NAMALWA (cell line): Measurements from ENCODE around the gene PCGF1.

Experiments used
- DNase-seq: peaks from one replicate; pipeline ENCODE4 v3.0.0-alpha.2; 2015; ENCODE audit warnings: low spot score

Gene PCGF1

DNA sequence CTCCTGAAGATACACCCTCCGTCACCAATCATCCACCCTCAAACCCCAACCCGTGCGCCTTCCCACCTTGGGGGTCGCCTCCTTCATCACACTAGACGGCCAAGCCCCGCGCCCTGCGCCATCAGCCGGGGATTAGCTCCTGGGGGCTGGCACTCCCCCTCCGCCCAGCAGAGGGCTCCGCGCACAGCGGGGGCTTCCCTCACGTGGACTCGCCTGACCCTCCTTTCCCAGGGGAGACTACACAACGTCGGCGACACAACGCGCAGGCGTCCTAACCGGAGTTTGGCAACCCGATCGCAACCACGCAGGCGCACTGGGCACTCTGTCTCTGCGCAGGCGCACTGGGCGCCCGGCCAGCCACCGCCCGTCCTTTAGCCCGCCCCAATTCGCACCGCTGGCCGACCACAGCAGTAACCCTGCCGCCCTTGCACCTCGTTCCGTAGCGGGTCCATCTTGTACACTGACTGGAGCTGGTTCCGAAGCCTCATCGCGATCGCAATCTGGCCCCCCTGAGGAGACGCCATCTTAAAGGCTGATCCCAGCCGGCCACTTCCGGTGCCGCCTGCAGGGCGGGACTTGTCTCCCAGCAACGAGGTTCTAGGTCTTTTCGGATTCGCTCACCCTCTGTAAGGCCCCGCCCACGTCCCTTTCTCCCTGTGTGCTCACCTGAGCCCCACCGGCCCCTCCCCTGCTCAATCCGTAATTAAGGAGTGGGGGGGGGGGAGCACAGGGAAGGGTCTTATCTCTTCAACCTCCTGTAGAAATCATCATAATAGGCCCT, at the start of gene PCGF1:
Gene PCGF1, minus strand, starts transcription at position 551 of the 781 bp plus-strand sequence. Its CDS starts 27 bp downstream, at position 524.
- DNase-seq, result peak; percentile 98

- no peak for DNase-seq
Observed at GRCh38 chr2:74556831-74557370, 49.4 kb upstream of the PCGF1 start.

DNA sequence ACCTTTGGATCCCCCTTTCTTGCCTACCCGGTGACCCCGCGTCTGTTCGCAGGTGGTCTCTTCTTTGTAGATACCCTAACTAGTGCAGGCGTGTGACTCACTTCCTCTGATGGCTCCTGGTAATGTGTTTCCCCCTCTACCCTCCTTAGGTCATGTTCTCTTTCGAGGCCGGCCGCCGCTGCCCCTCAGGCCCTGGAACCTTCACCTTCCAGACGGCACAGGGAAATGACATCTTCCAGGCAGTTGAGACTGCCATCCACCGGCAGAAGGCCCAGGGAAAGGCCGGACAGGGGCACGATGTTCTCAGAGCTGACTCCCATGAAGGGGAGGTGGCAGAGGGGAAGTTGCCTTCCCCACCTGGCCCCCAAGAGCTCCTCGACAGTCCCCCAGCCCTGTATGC, 48.7 kb upstream of the PCGF1 start:
- DNase-seq, result no peak

DNA sequence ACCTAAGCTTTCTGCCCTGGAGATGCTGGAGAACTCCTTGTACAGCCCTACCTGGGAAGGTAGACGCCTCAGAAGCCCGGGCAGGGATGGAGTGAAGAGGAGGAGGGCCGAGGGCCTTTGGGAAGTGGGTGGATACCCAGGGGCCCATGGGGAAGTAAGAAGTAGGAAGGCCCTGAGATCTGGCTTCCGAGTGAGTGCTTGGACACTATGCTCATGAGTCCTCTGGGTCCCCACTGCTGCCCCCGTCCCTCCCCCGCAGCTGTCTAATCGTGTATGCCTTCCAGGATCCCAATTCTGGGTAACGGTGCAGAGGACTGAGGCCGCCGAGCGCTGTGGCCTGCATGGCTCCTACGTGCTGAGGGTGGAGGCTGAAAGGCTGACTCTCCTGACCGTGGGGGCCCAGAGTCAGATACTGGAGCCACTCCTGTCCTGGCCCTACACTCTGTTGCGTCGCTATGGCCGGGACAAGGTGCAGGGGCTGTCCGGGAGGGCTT, 48.2 kb upstream of the PCGF1 start:
- no peak for DNase-seq

DNA sequence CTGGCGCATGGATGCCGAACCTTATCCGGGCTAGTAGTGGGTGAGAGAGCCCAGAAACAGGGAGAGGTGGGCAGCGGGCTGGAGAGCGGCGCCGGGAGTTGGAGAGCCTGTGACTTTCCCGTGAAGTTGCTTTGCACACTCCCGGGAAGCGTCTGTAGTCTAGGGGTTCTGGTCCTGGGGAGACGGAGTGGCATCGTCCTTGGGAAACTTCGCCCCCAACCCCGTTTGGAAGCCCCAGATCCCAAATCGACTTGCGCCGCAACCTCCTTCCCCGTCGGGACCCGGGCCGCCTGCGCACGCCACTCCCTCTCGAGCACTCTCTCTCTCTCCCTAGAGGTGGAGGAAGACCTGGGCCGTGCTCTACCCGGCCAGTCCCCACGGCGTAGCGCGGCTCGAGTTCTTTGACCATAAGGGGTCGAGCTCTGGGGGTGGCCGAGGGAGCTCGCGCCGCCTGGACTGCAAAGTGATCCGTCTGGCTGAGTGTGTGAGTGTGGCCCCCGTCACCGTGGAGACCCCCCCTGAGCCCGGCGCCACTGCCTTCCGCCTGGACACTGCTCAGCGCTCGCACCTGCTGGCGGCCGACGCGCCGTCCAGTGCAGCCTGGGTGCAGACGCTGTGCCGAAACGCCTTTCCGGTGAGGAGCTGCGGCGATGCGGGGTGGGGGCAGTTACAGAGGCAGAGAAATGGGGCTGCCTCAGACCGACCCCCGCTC, 47.5 kb upstream of the PCGF1 start:
- peak; percentile 31 for DNase-seq

DNA sequence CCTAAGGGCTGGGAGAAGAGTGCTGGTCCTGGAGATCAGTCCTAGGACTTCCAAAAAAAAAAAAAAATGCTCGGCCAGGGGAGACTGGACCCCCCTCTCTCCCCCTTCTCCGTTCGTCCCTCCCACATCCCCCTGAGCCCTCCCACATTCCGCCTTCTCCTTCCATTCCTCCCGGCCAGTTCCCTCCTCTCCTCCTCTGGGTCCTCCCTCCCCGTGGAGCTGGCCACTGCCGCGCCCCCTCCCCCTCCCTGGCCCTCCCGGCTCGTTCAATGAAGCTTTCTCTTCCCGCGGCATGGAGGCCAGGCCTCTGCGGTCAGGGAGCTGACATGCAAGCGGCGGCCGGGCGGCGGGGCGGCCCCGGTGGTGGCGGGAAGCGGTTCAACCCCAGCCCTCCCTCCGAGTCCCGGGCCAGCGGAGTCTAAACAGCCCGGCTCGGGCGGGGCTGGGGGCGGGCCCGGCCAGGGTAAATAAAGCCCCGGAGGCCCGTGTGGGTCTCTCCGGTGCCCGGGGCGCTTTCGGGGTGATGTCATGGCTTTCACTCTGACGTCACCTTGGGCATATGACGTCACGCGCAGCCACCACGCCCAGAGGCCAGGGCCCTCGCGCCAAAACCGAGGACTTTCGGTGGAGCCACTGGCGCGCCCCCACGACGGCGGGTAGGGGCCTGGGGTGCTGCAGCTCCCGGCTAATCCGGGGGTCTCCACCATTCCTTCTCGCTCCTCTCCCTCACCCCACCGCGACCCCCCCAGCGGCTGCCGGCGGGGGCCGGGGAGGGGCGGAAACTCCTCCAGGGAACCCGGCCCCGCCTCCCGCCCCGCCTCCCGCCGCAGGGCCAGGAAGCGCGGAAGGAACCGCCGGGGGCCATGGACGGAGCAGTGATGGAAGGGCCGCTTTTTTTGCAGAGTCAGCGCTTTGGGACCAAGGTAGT, 46.7 kb upstream of the PCGF1 start, which contains the start of the genes DOK1 and LOXL3:
Gene DOK1, plus strand, starts transcription at position 829 of the 928 bp plus-strand sequence. Its CDS starts 35 bp downstream, at position 864.
Gene LOXL3, minus strand, starts transcription at position 51 of the 928 bp plus-strand sequence. CDS start 1,308 bp downstream, outside the sequence.
- peak; percentile 71 for DNase-seq

- DNase-seq, result no peak
Observed at GRCh38 chr2:74552914-74553811, 45.7 kb upstream of the PCGF1 start.

GRCh38 chr2:74551942-74552913, 44.7 kb upstream of the PCGF1 start:
- DNase-seq, result no peak

DNA sequence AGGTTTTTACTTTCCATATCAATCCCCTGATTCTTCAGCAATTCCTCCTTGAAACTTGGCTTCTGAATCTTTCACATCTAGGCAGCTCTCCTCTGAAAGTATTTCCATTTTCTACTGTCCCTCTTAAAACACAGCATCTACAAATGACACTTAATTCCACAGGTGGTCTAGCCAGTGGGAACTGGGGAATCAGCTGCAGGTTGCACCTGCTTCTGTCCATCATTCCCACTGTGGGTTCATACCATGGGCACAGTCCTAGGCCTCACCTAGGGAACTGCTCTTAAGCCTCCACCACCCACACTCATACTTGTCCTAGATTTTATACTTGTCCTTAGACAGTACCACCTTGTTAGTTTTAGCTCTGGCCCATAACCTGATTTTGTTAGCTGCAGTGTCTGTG, 44.0 kb upstream of the PCGF1 start:
- no peak for DNase-seq

DNA sequence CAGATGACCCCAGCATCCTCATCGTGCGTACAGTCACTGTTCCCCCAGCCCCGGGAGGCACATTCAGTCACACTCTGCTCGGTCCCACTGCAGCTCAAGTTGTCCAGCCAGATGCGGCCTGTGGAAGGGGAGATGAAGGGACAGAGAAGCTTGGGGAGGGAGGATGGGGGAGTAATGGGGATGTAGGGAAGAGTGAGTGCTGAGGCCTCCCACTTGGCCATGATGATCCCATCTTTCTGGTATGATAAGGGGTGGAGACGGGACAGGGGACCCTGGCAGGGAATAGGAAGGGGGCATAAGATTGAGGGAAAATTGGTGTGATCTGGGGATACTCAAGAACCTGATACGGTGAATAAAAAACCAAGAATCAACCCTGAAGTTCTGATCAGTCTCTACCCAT, 42.7 kb upstream of the PCGF1 start:
- no peak for DNase-seq

DNA sequence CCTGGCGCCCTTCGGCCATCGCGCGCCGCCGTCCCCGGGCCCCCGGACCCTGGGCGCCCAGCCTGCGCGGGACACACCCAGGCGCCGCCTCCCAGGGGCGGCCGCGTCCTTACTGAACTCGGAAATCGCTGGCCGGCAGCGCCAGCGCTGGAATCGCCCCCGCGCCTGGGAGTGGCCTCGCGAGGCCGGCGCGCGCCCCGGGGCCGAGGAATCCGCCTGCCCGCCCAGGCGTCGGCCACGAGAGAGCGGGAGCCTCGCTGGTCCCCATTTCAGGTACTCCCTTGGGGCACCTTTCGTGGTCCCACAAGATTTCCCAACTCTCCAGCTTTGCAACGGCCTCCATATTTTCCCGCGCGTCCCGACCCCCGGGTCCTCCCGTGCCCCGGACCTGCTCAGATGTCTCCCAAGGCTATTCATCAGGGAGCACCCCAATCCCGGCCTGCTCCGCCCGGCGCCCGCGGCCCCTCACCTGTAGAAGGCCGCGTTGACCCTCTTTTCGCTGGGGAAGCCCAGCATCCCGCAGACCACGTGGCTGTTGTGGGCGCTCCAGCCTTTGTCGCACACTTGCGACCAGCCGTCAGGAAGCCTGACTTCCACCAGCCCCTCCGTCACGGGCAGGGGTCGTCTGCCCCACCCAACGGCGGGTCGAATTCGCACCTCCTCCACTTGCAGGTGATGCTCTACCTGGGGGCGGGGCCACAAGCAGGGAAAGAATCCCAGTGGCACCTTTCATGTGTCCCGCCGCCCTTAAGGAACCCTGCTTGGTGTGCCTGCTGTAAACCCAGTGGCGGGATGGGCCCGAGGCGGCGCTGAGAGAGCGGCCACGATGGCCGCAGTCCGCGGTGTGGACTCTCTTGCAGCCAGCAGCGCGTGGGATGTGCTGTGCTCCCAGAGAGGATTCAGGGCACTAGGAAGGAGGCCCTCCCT, 41.7 kb upstream of the PCGF1 start:
- DNase-seq, result no peak

GRCh38 chr2:74548285-74548899, 40.9 kb upstream of the PCGF1 start:
- no peak for DNase-seq

DNA sequence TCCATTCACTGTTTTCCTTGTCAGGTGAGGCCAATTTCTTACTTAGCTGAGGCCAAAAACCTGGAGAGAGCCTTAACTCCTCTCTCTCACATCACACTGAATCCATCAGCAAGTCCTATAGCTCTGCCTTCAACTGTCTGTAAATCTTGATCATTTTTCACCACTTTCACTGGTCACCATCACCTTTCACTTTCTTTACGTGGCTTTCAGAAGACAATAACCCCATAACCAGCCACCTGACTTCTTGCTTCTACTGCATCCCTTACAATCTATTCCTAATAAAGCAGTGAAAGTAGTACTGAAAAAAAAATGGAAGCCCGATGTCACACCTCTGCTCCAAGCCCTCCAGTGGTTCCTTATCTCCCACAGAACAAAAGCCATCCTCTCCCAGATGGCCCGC, 38.5 kb upstream of the PCGF1 start:
- DNase-seq, result no peak

- no peak for DNase-seq
Observed at GRCh38 chr2:74544634-74545033, 37.1 kb upstream of the PCGF1 start.

- DNase-seq, result no peak
Observed at GRCh38 chr2:74542978-74543377, 35.5 kb upstream of the PCGF1 start.

- DNase-seq, result no peak
Observed at GRCh38 chr2:74540291-74540690, 32.8 kb upstream of the PCGF1 start.

- DNase-seq, result no peak
Observed at GRCh38 chr2:74538881-74539339, 31.4 kb upstream of the PCGF1 start.

- DNase-seq, result no peak
Observed at GRCh38 chr2:74537140-74537539, 29.6 kb upstream of the PCGF1 start.
